Activated CD4-positive, alpha-beta T cell treated with anti-CD3 and anti-CD28 coated beads for 36 hours (primary cell): ENCODE data around the gene BGN. TPM values are rescaled to one million over a fixed set of nuclear protein-coding genes. Genes with fewer than 3 reads are reported as not detected.

ENCODE experiments used
- ATAC-seq: fragments of 200-7000 bp; cut with Tn5 transposase; one replicate; pipeline ENCODE4 v1.10.0; 2021; ENCODE audit warnings: mild to moderate bottlenecking, moderate library complexity
- CTCF ChIA-PET: fragments of 350-600 bp; sonication (Branson Sonifier 250); formaldehyde crosslinking; loops from one replicate; lab custom pipeline; 2021; ENCODE audit warnings: antibody characterized with exemption; lab: Charles Lee
- POLR2A ChIA-PET: fragments of 350-600 bp; sonication (Branson Sonifier 250); formaldehyde crosslinking; loops from one replicate; lab custom pipeline; 2021; ENCODE audit warnings: antibody characterized with exemption, inconsistent platforms; lab: Charles Lee
- DNase-seq: peaks from one replicate; pipeline ENCODE4 v3.0.0-alpha.2; 2020
- H3K27ac Mint-ChIP-seq: one replicate; pipeline ENCODE4 v1.8.0; 2021; ENCODE audit warnings: mixed read lengths
- H3K27me3 Mint-ChIP-seq: one replicate; pipeline ENCODE4 v1.8.0; 2021; ENCODE audit warnings: mixed read lengths
- H3K36me3 Mint-ChIP-seq: one replicate; pipeline ENCODE4 v1.8.0; 2021; ENCODE audit warnings: low read depth, mixed read lengths
- H3K4me1 Mint-ChIP-seq: one replicate; pipeline ENCODE4 v1.8.0; 2021; ENCODE audit warnings: mixed read lengths
- H3K4me3 Mint-ChIP-seq: one replicate; pipeline ENCODE4 v1.8.0; 2021; ENCODE audit warnings: mild to moderate bottlenecking, moderate library complexity, mixed read lengths
- H3K9me3 Mint-ChIP-seq: one replicate; pipeline ENCODE4 v1.8.0; 2021; ENCODE audit warnings: low read depth, mixed read lengths
- intact Hi-C, 2 experiments: fragments of 100-400 bp; cut with DNase I in 1 of 2; cut with micrococcal nuclease in 1 of 2; formaldehyde crosslinking; loops; one replicate each; pipeline versions ENCODE4 v1.14.2 to v1.15.1; 2022 to 2024; cut with DNase I, micrococcal nuclease
- total RNA-seq, 2 experiments: library from RNA; stranded (reverse); gene quantifications; one replicate each; pipeline ENCODE4 v1.2.3, GENCODE V29; 2021

Gene BGN
- total RNA-seq, 2 experiments from 2014 or later, result not detected

DNA sequence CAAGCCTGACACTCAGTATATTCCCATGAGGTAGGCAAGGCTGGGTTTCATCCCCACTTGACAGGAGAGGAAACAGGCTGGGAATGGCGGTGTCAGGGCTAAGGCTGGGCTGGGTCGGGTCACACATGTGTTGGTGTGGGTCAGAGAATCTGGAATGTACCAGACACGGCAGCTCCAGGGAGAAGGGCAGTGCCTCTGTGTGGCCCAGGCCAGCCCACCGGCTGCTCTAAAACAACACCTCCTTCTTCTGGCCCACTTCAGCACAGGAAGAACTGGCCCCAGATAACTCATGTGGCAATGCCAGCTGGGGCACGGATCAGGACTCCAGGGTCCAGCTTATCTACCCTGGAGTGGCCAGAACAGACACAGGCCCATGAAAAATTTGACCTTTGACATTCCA, 30.7 kb upstream of the BGN start:
- ChIA-PET CTCF (no interaction called here), POLR2A (no interaction called here)
- Mint-ChIP-seq H3K4me1 (no peaks in the 10 kb centered on the region), H3K27me3 (no peaks in the 10 kb centered on the region), H3K36me3 (peaks cover 18% of the 10 kb centered on the region), H3K27ac (no peak overlapping the region), H3K4me3 (no peak overlapping the region), H3K9me3 (no peaks in the 10 kb centered on the region)
- ATAC-seq, result no peak
- no peak for DNase-seq
- intact Hi-C loops, result no loop called here

DNA sequence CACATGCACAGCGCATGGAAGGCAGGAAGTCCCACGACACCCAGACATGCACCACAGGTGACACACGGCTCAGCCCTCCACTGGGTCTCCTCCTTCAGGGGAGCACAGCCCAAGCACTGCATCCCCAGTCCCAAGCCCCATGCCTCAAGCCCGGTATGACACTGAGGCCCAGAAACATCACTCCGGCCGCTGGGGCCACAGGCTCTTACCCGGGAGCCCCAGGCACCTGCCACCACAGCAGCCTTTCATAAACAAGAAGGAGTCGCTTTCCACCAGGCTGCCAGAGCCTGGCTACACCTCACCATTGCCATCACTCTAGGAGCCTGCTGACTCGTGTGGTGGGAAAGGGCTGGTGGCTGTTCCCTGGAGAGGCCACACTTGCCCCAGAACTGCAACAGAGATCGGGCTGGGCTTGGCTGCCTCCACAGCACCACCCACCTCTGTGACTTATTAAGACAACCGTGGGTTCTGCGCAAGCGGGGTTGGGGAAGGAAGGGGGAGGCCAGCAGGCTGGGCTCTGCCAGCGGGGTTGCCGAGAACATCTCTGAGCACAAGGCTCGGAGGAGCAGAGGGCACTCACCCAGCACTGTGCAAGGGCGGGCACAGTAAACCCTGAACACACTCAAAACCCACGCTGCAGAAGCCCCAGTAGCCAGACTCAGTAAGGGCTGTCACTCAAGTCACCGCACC, 28.9 kb upstream of the BGN start:
- Mint-ChIP-seq H3K4me1 (no peaks in the 10 kb centered on the region), H3K4me3 (no peak overlapping the region), H3K36me3 (peaks cover 14% of the 10 kb centered on the region), H3K9me3 (no peaks in the 10 kb centered on the region), H3K27ac (no peak overlapping the region), H3K27me3 (no peaks in the 10 kb centered on the region)
- CTCF ChIA-PET, result no interaction called here
- POLR2A ChIA-PET, result interaction anchor here (0.7 kb wide), 1 partner anchor 133 kb away, joined by 5 read pairs; the partner anchor contains the start of gene CCNQ
- ATAC-seq (no peak), DNase-seq (no peak)
- intact Hi-C loops, result no loop called here

DNA sequence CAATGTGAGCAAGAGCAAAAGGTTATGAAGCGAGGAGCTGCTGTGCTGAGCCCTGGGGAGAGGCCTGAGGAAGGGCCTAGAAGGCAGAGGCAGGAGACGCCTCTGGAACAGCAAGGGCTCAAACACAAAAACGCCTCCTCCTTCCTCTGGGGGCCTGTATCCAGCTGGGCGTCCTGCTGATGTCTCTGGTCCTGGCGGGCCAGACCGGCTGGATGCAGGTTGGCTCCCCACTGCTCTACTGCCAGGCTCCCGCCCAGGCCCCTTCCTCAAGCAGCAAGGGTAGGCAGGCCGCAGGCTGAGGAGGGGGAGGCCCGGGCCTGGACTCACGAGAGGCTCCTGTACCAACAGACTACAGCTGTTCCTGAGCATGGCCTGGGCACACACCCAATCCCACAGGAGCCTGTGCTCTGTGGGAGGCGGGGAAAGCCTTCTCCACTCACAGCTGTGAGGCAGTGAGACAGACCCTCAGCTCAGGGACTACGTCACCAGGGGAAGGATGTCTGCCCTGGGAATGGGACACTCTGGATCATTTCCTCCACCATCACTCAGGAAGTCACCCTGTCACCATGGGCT, 26.7 kb upstream of the BGN start:
- intact Hi-C loops, result no loop called here
- H3K9me3 Mint-ChIP-seq, result no peaks in the 10 kb centered on the region
- no peak overlapping the region for H3K4me3 Mint-ChIP-seq
- H3K27ac Mint-ChIP-seq, result no peak overlapping the region
- H3K27me3 Mint-ChIP-seq, result no peaks in the 10 kb centered on the region
- no peak for ATAC-seq
- H3K36me3 Mint-ChIP-seq, result peaks cover 7% of the 10 kb centered on the region
- DNase-seq, result no peak
- CTCF ChIA-PET, result no interaction called here
- peaks cover 2% of the 10 kb centered on the region for H3K4me1 Mint-ChIP-seq
- POLR2A ChIA-PET, result no interaction called here

DNA sequence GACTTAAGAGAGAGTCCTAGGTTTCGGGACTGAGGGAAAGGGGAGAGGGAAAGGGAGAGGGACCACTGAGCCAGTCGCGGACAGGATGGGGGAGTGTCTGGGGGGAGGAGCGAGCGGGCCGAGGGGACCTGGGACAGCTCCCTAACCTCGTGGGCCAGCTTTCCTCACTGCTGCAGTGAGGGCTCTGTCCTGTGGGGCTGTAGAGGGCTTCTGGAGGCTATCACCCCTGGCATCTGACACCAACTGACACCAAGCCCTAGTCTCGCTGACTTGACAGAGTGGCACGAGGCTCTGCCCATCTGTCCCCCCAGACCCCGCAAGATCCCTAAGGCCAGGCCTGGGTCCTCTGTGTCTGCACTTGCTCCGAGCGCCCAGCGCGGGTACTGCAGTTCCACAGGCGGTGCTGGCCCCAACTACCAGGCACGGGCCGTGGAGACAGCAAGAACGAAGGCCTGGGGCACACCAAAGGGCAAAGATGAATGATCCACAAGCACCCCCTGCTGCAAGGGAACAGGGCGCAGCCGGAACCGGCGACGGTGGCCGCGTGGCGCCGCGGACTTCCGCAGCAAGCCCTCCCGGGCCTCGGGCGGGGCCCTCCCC, 24.9 kb upstream of the BGN start:
- ATAC-seq, result peak; percentile 27
- ChIA-PET CTCF (interaction anchor here (0.6 to 3.1 kb wide), 6 partner anchors 9 to 547 kb away, joined by 3 to 20 read pairs (median 4); no protein-coding TSS in a partner anchor), POLR2A (interaction anchor here (0.5 kb wide), 1 partner anchor 325 kb away, joined by 3 read pairs; the partner anchor contains the start of genes IDH3G and SSR4)
- H3K27ac Mint-ChIP-seq, result no peak overlapping the region
- intact Hi-C loops, result loop anchor here (1.0 to 5.0 kb wide), 12 partner anchors 37 to 1602 kb away; partner anchors contain the start of genes ABCD1 (in 2 of the 2), BCAP31 (in 2 of the 2), BRCC3 (in 1 of the 2) and CCNQ (in 1 of the 2)
- H3K4me1 Mint-ChIP-seq, result peaks cover 5% of the 10 kb centered on the region
- peak overlapping the region; percentile 78 for H3K4me3 Mint-ChIP-seq
- no peaks in the 10 kb centered on the region for H3K9me3 Mint-ChIP-seq
- no peaks in the 10 kb centered on the region for H3K27me3 Mint-ChIP-seq
- peak; percentile 44 for DNase-seq
- H3K36me3 Mint-ChIP-seq, result peaks cover 7% of the 10 kb centered on the region

DNA sequence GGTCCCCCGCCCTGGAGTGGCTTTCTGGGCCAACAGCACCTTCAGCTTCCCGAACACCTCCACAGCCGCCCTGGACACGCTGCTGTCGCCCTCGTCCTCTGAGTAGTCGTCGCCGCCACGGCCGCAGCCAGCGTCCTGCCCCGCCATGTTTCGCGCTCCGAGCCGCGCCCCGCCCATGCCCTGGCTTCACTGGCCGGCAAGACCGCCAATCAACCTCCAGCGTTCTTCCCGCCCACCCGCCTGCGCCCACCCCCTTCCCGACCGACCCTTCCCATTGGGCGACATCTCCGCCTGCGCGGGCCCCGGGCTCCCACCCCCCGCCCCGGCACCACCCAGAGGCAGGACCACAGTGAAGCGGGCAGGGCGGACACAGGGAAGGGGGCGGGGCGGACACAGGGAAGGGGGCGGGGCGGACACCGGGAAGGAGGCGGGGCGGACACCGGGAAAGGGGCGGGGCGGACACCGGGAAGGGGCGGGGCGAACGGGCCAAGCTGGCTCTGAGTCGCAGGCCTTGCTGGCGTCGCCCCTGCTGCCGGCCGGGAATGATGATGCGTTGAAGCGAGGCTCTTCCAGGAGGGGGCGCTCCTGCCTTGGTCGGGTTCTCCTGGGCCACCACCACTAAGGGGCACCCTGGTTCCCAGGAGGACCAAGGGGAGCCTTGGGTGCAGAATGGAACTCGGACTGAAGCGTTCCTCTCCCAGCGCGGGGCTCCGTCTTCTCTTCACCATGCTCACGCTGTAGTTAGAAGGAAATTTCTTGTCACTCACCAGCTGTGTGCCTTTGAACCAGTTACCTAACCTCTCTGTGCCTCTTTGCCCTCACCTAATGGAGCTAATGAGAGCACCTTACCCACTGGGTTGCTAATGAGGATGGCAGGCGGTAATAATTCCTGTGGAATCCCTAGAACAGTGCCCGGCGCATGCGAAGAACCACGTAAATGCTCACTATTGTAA, 24.1 kb upstream of the BGN start, which contains the start of gene HAUS7:
TSS of gene HAUS7 (minus strand) at position 166 of the 953 bp plus-strand sequence. CDS start at position 147, 19 bp downstream.
- Mint-ChIP-seq H3K27ac (peak within 1 kb of the TSS; percentile 67), H3K9me3 (no peaks in the 10 kb centered on the region)
- ATAC-seq, result peak; percentile 91

DNA sequence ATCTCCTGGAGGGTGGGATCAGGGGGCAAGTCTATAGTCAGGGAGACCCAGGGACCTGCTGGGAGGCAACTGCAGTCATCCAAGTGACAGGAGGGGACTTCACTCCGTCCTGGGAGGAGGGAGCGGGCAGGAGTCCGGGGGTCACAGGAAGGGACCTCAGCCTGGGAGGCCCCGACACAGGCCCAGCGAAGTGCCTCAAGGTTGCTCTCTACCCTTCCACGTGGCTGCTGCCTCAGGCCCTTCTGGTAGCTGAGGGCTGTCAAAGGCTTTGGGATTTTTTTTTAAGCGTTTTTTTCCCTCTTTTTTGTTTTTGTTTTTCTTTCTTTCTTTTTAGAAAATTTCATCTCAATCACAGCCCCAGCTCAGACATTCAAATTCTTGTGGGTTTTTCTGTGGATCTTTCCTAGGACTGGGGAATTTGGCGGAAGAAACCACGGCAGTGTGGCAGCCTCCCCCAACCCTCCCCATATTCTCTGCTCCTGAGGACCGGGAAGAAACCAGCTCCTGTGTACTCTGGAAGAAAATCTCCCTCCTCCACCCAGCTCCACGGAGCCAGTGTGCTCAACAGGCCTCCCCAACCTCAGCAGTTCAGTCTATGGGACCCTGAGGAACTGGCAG, 23.0 kb upstream of the BGN start:
- POLR2A ChIA-PET, result no interaction called here
- H3K4me3 Mint-ChIP-seq, result no peak overlapping the region
- H3K27ac Mint-ChIP-seq, result no peak overlapping the region

More for the DNA sequence above, 24.1 kb upstream of the BGN start, which contains the start of gene HAUS7:
- intact Hi-C loops, result loop anchor here (1.0 to 5.0 kb wide), 12 partner anchors 37 to 1602 kb away; partner anchors contain the start of genes ABCD1 (in 2 of the 2), BCAP31 (in 2 of the 2), BRCC3 (in 1 of the 2) and CCNQ (in 1 of the 2)
- Mint-ChIP-seq H3K27me3 (no peaks in the 10 kb centered on the region), H3K4me3 (peak within 1 kb of the TSS; percentile 78), H3K36me3 (peaks cover 7% of the 10 kb centered on the region), H3K4me1 (peaks cover 5% of the 10 kb centered on the region)
- ChIA-PET POLR2A (no interaction called here), CTCF (interaction anchor here (0.5 to 3.1 kb wide), 7 partner anchors 10 to 548 kb away, joined by 3 to 20 read pairs (median 5); no protein-coding TSS in a partner anchor)
- peak; percentile 93 for DNase-seq

DNA sequence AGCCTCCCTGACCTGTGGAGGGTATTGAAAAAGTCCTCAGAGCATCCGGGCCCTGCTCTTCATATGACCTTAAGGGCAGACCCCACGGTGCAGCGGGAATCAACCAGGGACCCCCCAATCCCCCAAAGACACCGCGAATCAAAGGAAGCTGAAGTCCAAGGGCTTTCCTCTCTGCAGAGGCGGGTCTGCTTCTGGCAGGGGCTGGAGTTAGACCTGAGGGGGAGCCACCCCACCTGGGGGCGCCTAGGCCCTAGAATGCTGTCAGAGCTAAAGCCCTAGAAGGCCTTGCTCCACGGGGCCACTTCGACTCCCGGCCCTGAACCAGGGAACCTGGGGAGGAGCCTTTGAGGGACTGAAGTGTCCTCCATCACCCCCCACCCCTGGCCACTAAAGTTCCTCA, 21.7 kb upstream of the BGN start:
- Mint-ChIP-seq H3K4me3 (no peak overlapping the region), H3K27me3 (no peaks in the 10 kb centered on the region), H3K9me3 (no peaks in the 10 kb centered on the region), H3K27ac (no peak overlapping the region), H3K36me3 (no peaks in the 10 kb centered on the region), H3K4me1 (peaks cover 5% of the 10 kb centered on the region)
- CTCF ChIA-PET, result interaction anchor here (3.1 kb wide), 1 partner anchor 33 kb away, joined by 20 read pairs; no protein-coding TSS in a partner anchor
- POLR2A ChIA-PET, result no interaction called here
- ATAC-seq (no peak), DNase-seq (no peak)
- intact Hi-C loops, result loop anchor here (5.0 kb wide), 3 partner anchors 249 to 1599 kb away; partner anchors contain the start of genes ABCD1 (in 1 of the 2), BCAP31 (in 1 of the 2), BRCC3 (in 1 of the 2) and CMC4 (in 1 of the 2)

More for the DNA sequence above, 23.0 kb upstream of the BGN start:
- CTCF ChIA-PET, result interaction anchor here (2.0 to 3.1 kb wide), 3 partner anchors 11 to 43 kb away, joined by 7 to 20 read pairs (median 9); no protein-coding TSS in a partner anchor
- Mint-ChIP-seq H3K9me3 (no peaks in the 10 kb centered on the region), H3K36me3 (peaks cover 7% of the 10 kb centered on the region), H3K27me3 (no peaks in the 10 kb centered on the region), H3K4me1 (peaks cover 5% of the 10 kb centered on the region)
- ATAC-seq (no peak), DNase-seq (no peak)
- intact Hi-C loops, result loop anchor here (1.0 to 5.0 kb wide), 5 partner anchors 36 to 1601 kb away; partner anchors contain the start of genes ABCD1 (in 1 of the 2), BCAP31 (in 1 of the 2), BRCC3 (in 1 of the 2) and CMC4 (in 1 of the 2)

DNA sequence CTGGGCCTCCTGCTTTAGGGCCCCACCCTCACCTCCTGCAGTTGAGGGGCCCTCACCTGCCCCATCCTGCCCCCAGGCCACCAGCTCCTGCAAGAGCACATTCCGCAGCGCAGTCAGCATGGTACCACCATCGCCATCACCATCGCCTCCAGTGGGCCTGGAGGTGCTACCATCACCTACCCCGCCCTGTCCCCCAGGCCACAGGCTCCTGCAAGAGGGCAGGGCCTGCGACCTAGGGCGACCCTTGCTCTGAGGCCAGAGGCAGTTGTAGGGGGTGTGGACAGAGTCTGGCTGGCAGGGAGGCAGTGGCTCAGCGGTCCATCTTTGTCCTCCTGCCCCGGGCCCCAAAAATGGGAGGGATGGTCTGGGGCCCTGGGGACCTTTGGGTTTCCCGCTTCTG, 20.5 kb upstream of the BGN start:
- Mint-ChIP-seq H3K4me3 (no peak overlapping the region), H3K36me3 (no peaks in the 10 kb centered on the region), H3K27ac (no peak overlapping the region), H3K9me3 (no peaks in the 10 kb centered on the region), H3K27me3 (no peaks in the 10 kb centered on the region), H3K4me1 (peaks cover 5% of the 10 kb centered on the region)
- intact Hi-C loops, result loop anchor here (5.0 kb wide), 3 partner anchors 248 to 1598 kb away; partner anchors contain the start of genes ABCD1 (in 1 of the 2), BCAP31 (in 1 of the 2), BRCC3 (in 1 of the 2) and CMC4 (in 1 of the 2)
- CTCF ChIA-PET, result no interaction called here
- ATAC-seq (no peak), DNase-seq (no peak)
- POLR2A ChIA-PET, result no interaction called here

DNA sequence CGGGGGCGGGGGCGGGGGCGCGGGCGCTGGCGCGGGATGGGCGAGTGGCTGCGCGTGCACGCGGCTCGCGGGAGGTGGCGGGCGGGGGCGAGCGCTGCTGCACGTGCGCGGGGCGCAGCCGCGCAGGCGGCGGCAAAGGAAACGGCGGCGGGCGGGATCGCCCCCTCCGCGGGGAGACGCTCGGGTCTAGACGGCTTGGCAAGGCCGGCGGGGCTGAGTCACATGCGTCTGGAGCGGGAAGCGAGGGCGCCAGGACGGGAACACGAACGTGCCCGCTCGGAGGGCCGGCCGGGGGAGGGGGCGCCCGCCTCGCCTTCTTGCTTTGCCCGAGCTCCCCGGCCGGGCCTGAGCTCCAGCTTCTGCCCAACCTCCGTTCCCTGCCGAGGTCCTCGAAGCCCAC, 20.1 kb upstream of the BGN start:
- intact Hi-C loops, result loop anchor here (5.0 kb wide), 3 partner anchors 248 to 1598 kb away; partner anchors contain the start of genes ABCD1 (in 1 of the 2), BCAP31 (in 1 of the 2), BRCC3 (in 1 of the 2) and CMC4 (in 1 of the 2)
- ChIA-PET CTCF (no interaction called here), POLR2A (no interaction called here)
- Mint-ChIP-seq H3K4me1 (peaks cover 5% of the 10 kb centered on the region), H3K36me3 (no peaks in the 10 kb centered on the region), H3K27me3 (no peaks in the 10 kb centered on the region), H3K4me3 (no peak overlapping the region), H3K27ac (no peak overlapping the region), H3K9me3 (no peaks in the 10 kb centered on the region)
- ATAC-seq (no peak), DNase-seq (peak; percentile 69)

DNA sequence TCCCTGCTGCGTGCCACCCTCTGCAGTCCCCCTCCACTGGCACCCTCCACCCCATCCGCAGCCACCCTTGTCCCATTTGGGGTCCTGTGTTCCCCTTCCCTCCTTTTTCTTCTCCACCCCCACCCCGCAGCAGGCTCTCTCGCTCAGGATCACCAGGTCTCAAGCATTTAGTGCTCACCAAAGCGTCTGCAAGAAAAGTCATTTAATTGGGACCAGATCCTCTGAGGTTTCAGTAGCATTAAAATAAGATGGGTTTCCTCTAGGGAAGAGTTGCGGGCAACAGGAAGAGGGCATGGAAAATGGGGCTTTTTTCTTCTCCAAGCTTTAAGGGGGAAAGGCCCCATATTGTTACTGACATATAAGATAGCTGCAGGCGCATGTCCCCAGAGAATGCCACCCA, 19.5 kb upstream of the BGN start:
- Mint-ChIP-seq H3K4me1 (peaks cover 5% of the 10 kb centered on the region), H3K4me3 (no peak overlapping the region), H3K9me3 (no peaks in the 10 kb centered on the region), H3K27me3 (no peaks in the 10 kb centered on the region), H3K36me3 (no peaks in the 10 kb centered on the region), H3K27ac (no peak overlapping the region)
- ATAC-seq (no peak), DNase-seq (no peak)
- POLR2A ChIA-PET, result no interaction called here
- intact Hi-C loops, result no loop called here
- CTCF ChIA-PET, result interaction anchor here (0.7 kb wide), 1 partner anchor 73 kb away, joined by 4 read pairs; no protein-coding TSS in a partner anchor
